Activated CD4-positive, alpha-beta T cell treated with anti-CD3 and anti-CD28 coated beads, Interleukin-2, amount 50 U/mL, for 24 hours (primary cell): ENCODE data around the gene WRAP73.

Experiments
- DNase-seq, 2 donors: peaks; one replicate each; pipeline ENCODE4 v3.0.0-alpha.2; 2020; ENCODE audit warnings: low read depth in 1 of 2, low spot score in 1 of 2

Gene WRAP73

GRCh38 chr1:3649342-3650247 is at the start of gene WRAP73:
Gene WRAP73 (minus strand): TSS chr1:3650103. CDS start chr1:3649999, 104 bp downstream.
- DNase-seq, result peak; percentile 68 to 87

- DNase-seq, result no peak
Measured at GRCh38 chr1:3699596-3699995, 49.7 kb upstream of the WRAP73 start.

GRCh38 chr1:3698660-3699408 is 48.9 kb upstream of the WRAP73 start:
- no peak for DNase-seq

GRCh38 chr1:3697810-3698209 is 47.9 kb upstream of the WRAP73 start:
- no peak for DNase-seq

- DNase-seq, result no peak
Measured at GRCh38 chr1:3697104-3697503, 47.2 kb upstream of the WRAP73 start.

GRCh38 chr1:3696689-3697088 is 46.8 kb upstream of the WRAP73 start:
- DNase-seq, result no peak

- peak in 1 of 2 donors; percentile 6 for DNase-seq
Measured at GRCh38 chr1:3695326-3696217, 45.7 kb upstream of the WRAP73 start.

- no peak for DNase-seq
Measured at GRCh38 chr1:3693321-3693720, 43.4 kb upstream of the WRAP73 start.

- DNase-seq, result no peak
Measured at GRCh38 chr1:3692598-3692997, 42.7 kb upstream of the WRAP73 start.

GRCh38 chr1:3691421-3692204 is 41.7 kb upstream of the WRAP73 start:
- DNase-seq, result no peak

GRCh38 chr1:3690282-3691065 is 40.6 kb upstream of the WRAP73 start:
- no peak for DNase-seq

GRCh38 chr1:3689138-3689750 is 39.3 kb upstream of the WRAP73 start:
- no peak for DNase-seq

- DNase-seq, result no peak
Measured at GRCh38 chr1:3688356-3689137, 38.6 kb upstream of the WRAP73 start.

- no peak for DNase-seq
Measured at GRCh38 chr1:3687504-3687903, 37.6 kb upstream of the WRAP73 start.

- DNase-seq, result no peak
Measured at GRCh38 chr1:3685906-3686305, 36.0 kb upstream of the WRAP73 start.

GRCh38 chr1:3685222-3685621 is 35.3 kb upstream of the WRAP73 start:
- no peak for DNase-seq

- no peak for DNase-seq
Measured at GRCh38 chr1:3683992-3684391, 34.1 kb upstream of the WRAP73 start.

- DNase-seq, result no peak
Measured at GRCh38 chr1:3683197-3683596, 33.3 kb upstream of the WRAP73 start.
